Stimulated activated CD8-positive, alpha-beta memory T cell treated with anti-CD3 and anti-CD28 coated beads, Interleukin-12 subunit alpha, Interleukin-12 subunit beta, amount 100 ng/mL, for 24 hours (primary cell): ENCODE data around the gene DYNC2LI1.

Experiments
- DNase-seq: peaks from one replicate; pipeline ENCODE4 v3.0.0-alpha.2; 2020; ENCODE audit errors: extremely low read depth

DYNC2LI1 gene

GRCh38 chr2:43846140-43846793 is 72.4 kb downstream of the DYNC2LI1 start:
- DNase-seq: no peak

DNA sequence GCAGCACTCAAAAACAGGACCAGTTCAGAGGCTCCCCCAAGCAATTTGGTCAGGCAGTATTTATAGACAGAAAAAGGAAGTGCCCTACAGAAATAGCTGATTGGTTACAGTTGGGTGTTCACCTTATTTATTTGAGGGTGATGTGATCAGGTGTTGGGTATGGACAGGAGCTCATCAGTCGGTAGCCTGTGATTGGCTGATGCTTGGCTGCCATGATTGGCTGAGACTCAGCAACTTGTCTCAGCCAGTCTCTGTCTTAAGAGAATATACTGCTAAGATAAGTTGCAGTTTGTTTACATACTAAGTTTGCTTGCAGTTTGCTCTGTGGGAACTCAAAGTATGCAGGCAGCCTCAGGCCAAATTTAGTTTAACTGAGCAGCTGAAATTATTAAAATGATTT is 74.4 kb downstream of the DYNC2LI1 start:
- no peak for DNase-seq

DNA sequence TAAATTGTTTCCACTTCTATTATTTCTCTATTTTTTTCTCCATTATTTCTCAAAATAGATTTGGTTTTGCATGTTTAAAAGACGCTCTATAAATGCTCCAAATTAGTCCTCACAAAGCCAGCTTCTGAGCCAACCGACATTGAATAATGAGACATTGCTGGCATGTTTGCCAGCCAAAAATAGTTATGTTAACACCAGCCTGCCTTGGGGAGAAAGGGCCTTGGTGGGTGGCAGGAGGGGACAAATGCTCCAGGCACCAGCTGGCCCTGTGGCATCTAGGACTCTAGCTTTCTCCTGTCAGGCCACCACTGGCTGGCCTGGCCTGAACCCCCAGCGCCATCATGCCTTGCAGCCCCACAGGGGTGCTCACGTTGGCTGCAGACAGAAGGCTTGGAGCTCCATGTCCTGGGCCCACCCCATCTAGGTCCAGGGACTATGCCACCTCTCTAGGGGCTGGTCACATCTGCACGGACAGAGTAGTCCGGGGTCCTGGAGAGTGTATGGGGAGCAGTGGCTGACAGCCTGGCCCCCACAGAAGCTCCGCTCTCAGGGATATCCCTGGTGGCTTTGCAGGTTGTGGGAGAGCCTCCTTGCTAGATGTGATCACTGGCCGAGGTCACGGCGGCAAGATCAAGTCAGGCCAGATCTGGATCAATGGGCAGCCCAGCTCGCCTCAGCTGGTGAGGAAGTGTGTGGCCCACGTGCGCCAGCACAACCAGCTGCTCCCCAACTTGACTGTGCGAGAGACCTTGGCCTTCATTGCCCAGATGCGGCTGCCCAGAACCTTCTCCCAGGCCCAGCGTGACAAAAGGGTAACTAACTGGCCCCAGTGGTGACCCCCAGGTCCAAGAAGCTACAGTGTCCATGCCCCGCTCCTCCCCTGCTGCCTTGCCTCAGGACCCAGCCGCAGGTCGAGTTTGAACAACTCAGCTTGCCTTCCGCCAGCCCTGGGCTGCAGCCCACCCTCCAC is 77.5 kb downstream of the DYNC2LI1 start:
- no peak for DNase-seq

DNA sequence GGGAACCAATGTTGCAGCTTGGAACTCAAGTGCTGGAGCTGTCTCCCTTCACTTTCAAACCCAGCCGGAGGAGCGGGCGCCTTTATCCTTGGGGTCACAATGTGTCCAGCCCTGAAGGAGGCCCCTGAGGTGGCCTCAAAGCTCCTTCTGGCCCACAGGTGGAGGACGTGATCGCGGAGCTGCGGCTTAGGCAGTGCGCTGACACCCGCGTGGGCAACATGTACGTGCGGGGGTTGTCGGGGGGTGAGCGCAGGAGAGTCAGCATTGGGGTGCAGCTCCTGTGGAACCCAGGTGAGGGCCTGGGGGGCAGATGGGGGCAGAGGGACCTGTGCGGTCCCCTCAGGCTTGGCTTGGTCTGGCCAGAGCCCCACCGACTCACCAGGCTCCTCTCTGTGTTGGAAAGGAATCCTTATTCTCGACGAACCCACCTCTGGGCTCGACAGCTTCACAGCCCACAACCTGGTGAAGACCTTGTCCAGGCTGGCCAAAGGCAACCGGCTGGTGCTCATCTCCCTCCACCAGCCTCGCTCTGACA is 78.4 kb downstream of the DYNC2LI1 start:
- no peak for DNase-seq

DNA sequence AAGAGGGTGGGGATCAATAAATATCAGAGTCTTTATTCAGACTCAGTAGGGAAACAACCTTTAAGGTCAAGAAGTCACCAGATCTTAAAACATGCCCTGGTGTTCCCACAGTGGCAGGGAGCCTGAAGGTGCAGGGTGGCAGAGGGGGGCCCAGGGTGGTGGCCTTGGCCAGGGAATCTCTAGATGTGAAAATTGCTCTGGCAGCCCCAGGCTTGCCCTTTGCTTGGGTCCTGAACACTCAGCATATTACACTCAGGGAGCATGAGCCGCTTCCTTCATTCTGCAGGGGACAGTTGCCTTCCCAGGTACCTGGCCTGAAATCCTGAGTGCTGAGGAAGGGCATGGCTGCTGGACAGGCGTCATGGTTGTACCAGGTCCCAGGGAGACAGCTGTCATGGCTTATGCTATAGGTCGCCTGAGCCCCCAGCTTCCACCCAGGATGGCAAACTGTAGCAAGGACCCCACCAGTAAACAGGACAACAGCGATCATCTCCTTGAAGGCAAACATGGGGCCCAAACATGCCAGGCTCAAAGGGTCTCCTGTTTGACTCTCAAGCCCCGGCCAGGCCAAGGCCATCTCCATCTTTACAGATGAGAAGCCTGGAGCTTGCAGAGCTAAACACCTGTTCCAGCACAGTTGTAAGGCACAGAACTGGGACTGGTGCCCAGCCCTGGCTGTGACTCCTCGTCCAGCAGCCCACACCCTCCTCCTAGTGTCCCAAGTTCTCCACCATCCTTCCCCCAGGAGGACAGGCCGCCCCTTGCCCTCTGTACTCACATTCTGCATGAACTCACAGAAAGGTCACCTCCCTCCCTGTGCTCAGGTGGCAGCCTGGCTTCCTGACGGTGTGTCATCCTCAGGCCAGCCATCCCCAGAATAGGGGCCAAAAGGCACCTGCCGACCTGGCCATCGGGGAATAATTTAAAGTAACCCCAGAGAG is 79.6 kb downstream of the DYNC2LI1 start:
- no peak for DNase-seq

GRCh38 chr2:43854671-43855070 is 80.8 kb downstream of the DYNC2LI1 start:
- DNase-seq: no peak

- no peak for DNase-seq
These were observed 81.5 kb downstream of the DYNC2LI1 start for GRCh38 chr2:43855292-43855691.
